H1 (cell line): ENCODE measurements around the gene CRNN. TPM values are rescaled to one million over a fixed set of nuclear protein-coding genes. Genes with fewer than 3 reads are reported as not detected.

ENCODE experiments used
- CTCF ChIA-PET: fragments of 300-600 bp; sonication (Branson Sonifier 250); formaldehyde crosslinking; loops from one replicate; lab custom pipeline; 2021; ENCODE audit not compliant: partially characterized antibody; lab: Charles Lee
- POLR2A ChIA-PET: fragments of 300-600 bp; sonication (Branson Sonifier 250); formaldehyde crosslinking; loops from one replicate; lab custom pipeline; 2021; ENCODE audit warnings: inconsistent platforms; ENCODE audit not compliant: partially characterized antibody; lab: Charles Lee
- DNase-seq, 2 experiments: peaks; one replicate each; pipeline versions ENCODE4 v3.0.0 to v3.0.0-alpha.2; 2010 to 2022; ENCODE audit warnings: low spot score in 2 of 2, low read depth in 1 of 2, mixed read lengths in 1 of 2
- FAIRE-seq: peaks from 2 replicates; lab custom pipeline; 2011; peaks lifted over from hg19 to GRCh38; lab: Jason Lieb, UNC
- H2AFZ ChIP-seq: 2 replicates; pipeline ENCODE4 v1.8.1; 2012; ENCODE audit warnings: low read length, inconsistent platforms
- H2AK5ac ChIP-seq: 2 replicates; pipeline ENCODE4 v1.6.1; 2013; ENCODE audit warnings: low read depth, low read length
- H2BK120ac ChIP-seq: replicated peaks from 2 replicates; pipeline ENCODE3; 2013; ENCODE audit warnings: low read depth, low read length, inconsistent platforms
- H2BK12ac ChIP-seq: 2 replicates; pipeline ENCODE4 v1.6.1; 2013; ENCODE audit warnings: low read depth, low read length
- H2BK15ac ChIP-seq: 2 replicates; pipeline ENCODE4 v1.6.1; 2013; ENCODE audit warnings: low read length
- H2BK20ac ChIP-seq: 2 replicates; pipeline ENCODE4 v1.6.1; 2013; ENCODE audit warnings: low read length
- H2BK5ac ChIP-seq: 2 replicates; pipeline ENCODE4 v1.6.1; 2013; ENCODE audit warnings: low read depth, low read length
- H3K14ac ChIP-seq: 2 replicates; pipeline ENCODE4 v1.6.1; 2013; ENCODE audit warnings: inconsistent platforms; ENCODE audit not compliant: insufficient read length
- H3K18ac ChIP-seq: 2 replicates; pipeline ENCODE4 v1.6.1; 2013; ENCODE audit warnings: low read length; ENCODE audit errors: extremely low read depth
- H3K23ac ChIP-seq: 2 replicates; pipeline ENCODE4 v1.6.1; 2013; ENCODE audit warnings: inconsistent platforms; ENCODE audit not compliant: insufficient read length
- H3K23me2 ChIP-seq: 2 replicates; pipeline ENCODE4 v1.6.1; 2013; ENCODE audit warnings: low read depth, low read length
- H3K27ac ChIP-seq: 2 replicates; pipeline ENCODE4 v1.6.1; 2011; ENCODE audit warnings: low read depth, low read length, inconsistent platforms
- H3K27me3 ChIP-seq, 4 experiments: replicated peaks in 1 of 4; 1 replicate in 1 of 4; 2 replicates in 3 of 4; pipeline versions ENCODE4 v1.6.1 to v1.8.1; 2011 to 2013; ENCODE audit warnings: low read length in 3 of 4, mild to moderate bottlenecking in 3 of 4, inconsistent platforms in 2 of 4, mixed read lengths in 2 of 4, moderate library complexity in 1 of 4; ENCODE audit not compliant: control insufficient read depth in 3 of 4, insufficient read depth in 3 of 4; ENCODE audit errors: extremely low read depth in 1 of 4
- H3K36me3 ChIP-seq, 4 experiments: 2 replicates each; pipeline versions ENCODE4 v1.6.1 to v1.8.1; 2011 to 2013; ENCODE audit warnings: mild to moderate bottlenecking in 4 of 4, low read length in 3 of 4, moderate library complexity in 2 of 4, control low read depth in 1 of 4, inconsistent platforms in 1 of 4; ENCODE audit not compliant: insufficient read depth in 4 of 4, control insufficient read depth in 2 of 4
- H3K4ac ChIP-seq: replicated peaks from 2 replicates; pipeline ENCODE3; 2013; ENCODE audit warnings: low read length, low read depth, mixed read lengths, inconsistent platforms; ENCODE audit not compliant: insufficient read length
- H3K4me1 ChIP-seq, 4 experiments: replicated peaks in 1 of 4; 1 replicate in 1 of 4; 2 replicates in 3 of 4; pipeline versions ENCODE4 v1.6.1 to v1.8.1; 2011 to 2013; ENCODE audit warnings: low read length in 3 of 4, inconsistent platforms in 2 of 4, mixed read lengths in 1 of 4; ENCODE audit not compliant: insufficient read depth in 4 of 4, control insufficient read depth in 3 of 4
- H3K4me2 ChIP-seq, 2 experiments: 2 replicates each; pipeline versions ENCODE4 v1.6.1 to v1.8.1; 2011 to 2013; ENCODE audit warnings: low read depth in 2 of 2, low read length in 2 of 2, control low read depth in 1 of 2, inconsistent platforms in 1 of 2, mild to moderate bottlenecking in 1 of 2; ENCODE audit not compliant: insufficient read depth in 1 of 2
- H3K4me3 ChIP-seq, 4 experiments: fragments of 200-600, 300-600 bp in 1 of 4; sonication (generic), shearing (Covaris generic), sonication (Bioruptor Twin) in 1 of 4; 2 replicates each; pipeline versions ENCODE4 v1.5.1 to v1.8.1; 2011 to 2016; ENCODE audit warnings: low read length in 4 of 4, low read depth in 3 of 4, control low read depth in 2 of 4, inconsistent platforms in 2 of 4, mild to moderate bottlenecking in 2 of 4, mixed read lengths in 1 of 4, moderate library complexity in 1 of 4; ENCODE audit not compliant: insufficient read depth in 2 of 4; ENCODE audit errors: extremely low read depth in 1 of 4
- H3K56ac ChIP-seq: replicated peaks from 2 replicates; pipeline ENCODE3; 2013; ENCODE audit warnings: low read depth, mild to moderate bottlenecking, mixed read lengths, low read length, inconsistent platforms; ENCODE audit not compliant: insufficient read length
- H3K79me1 ChIP-seq: 2 replicates; pipeline ENCODE4 v1.6.1; 2013; ENCODE audit warnings: low read depth, low read length, control low read depth
- H3K79me2 ChIP-seq, 2 experiments: 2 replicates each; pipeline versions ENCODE4 v1.6.1 to v1.8.1; 2012 to 2013; ENCODE audit warnings: low read length in 2 of 2, mild to moderate bottlenecking in 2 of 2, inconsistent platforms in 1 of 2; ENCODE audit not compliant: insufficient read depth in 2 of 2, control insufficient read depth in 1 of 2
- H3K9ac ChIP-seq, 4 experiments: replicated peaks in 1 of 4; 1 replicate in 1 of 4; 2 replicates in 3 of 4; pipeline versions ENCODE4 v1.6.1 to v1.8.1; 2011 to 2013; ENCODE audit warnings: low read depth in 3 of 4, low read length in 3 of 4, control low read depth in 2 of 4, mild to moderate bottlenecking in 2 of 4, moderate library complexity in 2 of 4, inconsistent platforms in 1 of 4; ENCODE audit errors: extremely low read depth in 1 of 4
- H3K9me3 ChIP-seq, 2 experiments: 2 replicates each; pipeline versions ENCODE4 v1.6.1 to v1.8.1; 2012 to 2013; ENCODE audit warnings: mild to moderate bottlenecking in 2 of 2, moderate library complexity in 2 of 2, control low read depth in 1 of 2, inconsistent platforms in 1 of 2, low read depth in 1 of 2, low read length in 1 of 2, mixed read lengths in 1 of 2; ENCODE audit not compliant: insufficient read depth in 2 of 2
- H4K20me1 ChIP-seq, 2 experiments: replicated peaks in 1 of 2; 2 replicates each; pipeline versions ENCODE3 to v1.8.1; 2011 to 2013; ENCODE audit warnings: inconsistent platforms in 2 of 2, low read length in 2 of 2, mild to moderate bottlenecking in 1 of 2; ENCODE audit not compliant: insufficient read depth in 2 of 2, control insufficient read depth in 1 of 2
- H4K5ac ChIP-seq: 2 replicates; pipeline ENCODE4 v1.6.1; 2013; ENCODE audit warnings: low read length, low read depth, mixed read lengths, inconsistent platforms; ENCODE audit not compliant: insufficient read length
- H4K8ac ChIP-seq: 2 replicates; pipeline ENCODE4 v1.8.0; 2013; ENCODE audit warnings: mild to moderate bottlenecking, moderate library complexity, low read length, inconsistent platforms; ENCODE audit not compliant: insufficient read depth; ENCODE audit errors: extremely low read depth
- H4K91ac ChIP-seq: replicated peaks from 2 replicates; pipeline ENCODE3; 2013; ENCODE audit warnings: low read length, mixed read lengths, inconsistent platforms; ENCODE audit not compliant: insufficient read length
- BCL11A ChIP-seq, 2 experiments: IDR thresholded peaks; one replicate each; pipeline ENCODE4 v1.6.1; 2011; ENCODE audit warnings: low read depth in 2 of 2, low read length in 2 of 2, mild to moderate bottlenecking in 2 of 2
- CBX5 ChIP-seq: fragments of 300-800, 300-1000 bp; sonication (generic); IDR thresholded peaks from 2 replicates; pipeline ENCODE4 v1.7.1; 2016; ENCODE audit warnings: antibody characterized with exemption, low read length, low read depth
- SP2 ChIP-seq: IDR thresholded peaks from 2 replicates; pipeline ENCODE4 v1.6.1; 2012; ENCODE audit warnings: mild to moderate bottlenecking, low read length, inconsistent platforms
- WGBS, 2 experiments: shearing (Covaris generic) in 1 of 2; methylation state at CpG; one replicate each; pipeline versions ENCODE4 v1.1.6 to v1.1.7; 2013 to 2015; ENCODE audit warnings: low lambda C conversion rate in 2 of 2, mixed read lengths in 2 of 2, inconsistent platforms in 1 of 2, low coverage in 1 of 2, missing lambda C conversion rate in 1 of 2; ENCODE audit not compliant: insufficient replicate concordance in 2 of 2, insufficient coverage in 1 of 2, insufficient read length in 1 of 2; ENCODE audit errors: extremely low coverage in 1 of 2, missing lambda C conversion rate in 1 of 2; 5-methylcytosine and 5-hydroxymethylcytosine counted together
- polyA plus RNA-seq, 7 experiments: library from polyadenylated mRNA; depleted of rRNA in 3 of 7; stranded (reverse) in 5 of 7; unstranded in 2 of 7; fragments of >200 nt in 5 of 7; fragments of 200-250 nt in 2 of 7; gene quantifications; 1 replicate in 5 of 7; 2 replicates in 1 of 7; 4 replicates in 1 of 7; pipeline versions ENCODE4 v1.2.1 to v1.2.3, GENCODE V29; 2011 to 2013; ENCODE audit warnings: missing spikeins in 2 of 7, mixed read lengths in 2 of 7
- total RNA-seq: library from RNA; stranded (reverse); fragmentation: NEBNext Ultra II Directional; extraction: Animal tissue kit (Norgen Biotek cat#: 25700); gene quantifications from 2 replicates; pipeline ENCODE4 v1.2.1, GENCODE V29; 2021

Gene CRNN
- total and polyA plus RNA-seq, 2 of the 8 experiments (the other 6 are each of a cell fraction or from before 2014, with no cell fraction given), result not detected

GRCh38 chr1:152457071-152457470, 43.0 kb upstream of the CRNN start:
- H3K14ac ChIP-seq, result no peak overlapping the region
- H3K4me1 ChIP-seq, result no peaks in the 10 kb centered on the region
- CTCF ChIA-PET, result interaction anchor here (3.3 kb wide), 1 partner anchor 403 kb away, joined by 21 read pairs; no protein-coding TSS in a partner anchor
- no peak overlapping the region for H3K56ac ChIP-seq
- TF ChIP-seq SP2, result no peak
- no peak for TF ChIP-seq CBX5
- TF ChIP-seq BCL11A (IDR thresholded peaks at IDR 0.05; ENCODE audit: low read depth in 2 of 2, low read length in 2 of 2), result no peak
- H3K4me3 ChIP-seq, result no peak overlapping the region
- H2AFZ ChIP-seq, result no peak overlapping the region
- H4K5ac ChIP-seq, result no peak overlapping the region
- no peaks in the 10 kb centered on the region for H3K79me1 ChIP-seq
- H3K36me3 ChIP-seq, result no peaks in the 10 kb centered on the region
- H2BK20ac ChIP-seq, result no peak overlapping the region
- H4K8ac ChIP-seq, result no peak overlapping the region
- DNase-seq (no peak), FAIRE-seq (no peak)
- H2BK120ac ChIP-seq, result no peak overlapping the region
- H3K79me2 ChIP-seq, result no peaks in the 10 kb centered on the region
- no peak overlapping the region for H2BK5ac ChIP-seq
- H2AK5ac ChIP-seq, result no peak overlapping the region
- no peaks in the 10 kb centered on the region for H4K20me1 ChIP-seq
- no peak overlapping the region for H3K18ac ChIP-seq
- no peak overlapping the region for H4K91ac ChIP-seq
- no peak overlapping the region for H3K27ac ChIP-seq
- H2BK12ac ChIP-seq, result no peak overlapping the region
- no peak overlapping the region for H3K4ac ChIP-seq
- POLR2A ChIA-PET, result no interaction called here
- 80% methylated on average over 1 of the region's 1 CpG; no CpG with 5 or more reads in 1 of the 2 experiments for WGBS, 2 experiments
- no peaks in the 10 kb centered on the region for H3K27me3 ChIP-seq
- peaks cover 35 to 52% of the 10 kb centered on the region in 2 experiments; a peak in 3 of 4 replicates for H3K9me3 ChIP-seq
- H3K23ac ChIP-seq, result no peak overlapping the region
- H3K4me2 ChIP-seq, result no peak overlapping the region
- H3K9ac ChIP-seq, result no peak overlapping the region
- H3K23me2 ChIP-seq, result no peaks in the 10 kb centered on the region
- no peak overlapping the region for H2BK15ac ChIP-seq
